OCI-LY1 (cell line): ENCODE measurements around the gene FAM184A.

ENCODE experiments used
- H2AFZ ChIP-seq: fragments of 200-600 bp; sonication (generic), shearing (Covaris generic); 2 replicates; pipeline ENCODE4 v1.6.0; 2014; ENCODE audit warnings: antibody characterized with exemption, mild to moderate bottlenecking, low read length
- H3F3A ChIP-seq: fragments of 200-600 bp; sonication (generic), shearing (Covaris generic); 2 replicates; pipeline ENCODE4 v1.6.0; 2014; ENCODE audit warnings: mild to moderate bottlenecking, antibody characterized with exemption, low read length, moderate library complexity; ENCODE audit not compliant: insufficient read depth
- H3K27ac ChIP-seq: fragments of 200-600 bp; sonication (generic); 2 replicates; pipeline ENCODE4 v1.5.1; 2014; ENCODE audit warnings: low read length, mixed run types, mild to moderate bottlenecking, low read depth; ENCODE audit not compliant: poor library complexity, severe bottlenecking
- H3K27me3 ChIP-seq: fragments of 200-600 bp; sonication (generic); 2 replicates; pipeline ENCODE4 v1.6.0; 2014; ENCODE audit warnings: antibody characterized with exemption, mild to moderate bottlenecking, low read length, moderate library complexity; ENCODE audit not compliant: insufficient read depth
- H3K36me3 ChIP-seq: fragments of 200-600 bp; sonication (generic); 2 replicates; pipeline ENCODE4 v1.6.1; 2014; ENCODE audit warnings: mild to moderate bottlenecking, antibody characterized with exemption, low read length, moderate library complexity, mixed read lengths; ENCODE audit not compliant: insufficient read depth
- H3K4me1 ChIP-seq: fragments of 200-600 bp; sonication (generic); 2 replicates; pipeline ENCODE4 v1.5.1; 2014; ENCODE audit warnings: mild to moderate bottlenecking, low read length, moderate library complexity; ENCODE audit not compliant: insufficient read depth, severe bottlenecking
- H3K4me2 ChIP-seq: fragments of 200-600 bp; sonication (generic), shearing (Covaris generic); 2 replicates; pipeline ENCODE4 v1.6.1; 2014; ENCODE audit warnings: low read length
- H3K4me3 ChIP-seq: fragments of 200-600 bp; sonication (generic); 2 replicates; pipeline ENCODE4 v1.5.1; 2014; ENCODE audit warnings: low read length, low read depth, mild to moderate bottlenecking, mixed read lengths; ENCODE audit not compliant: poor library complexity, severe bottlenecking
- H3K79me2 ChIP-seq: fragments of 200-600 bp; shearing (Covaris generic); 2 replicates; pipeline ENCODE4 v1.6.1; 2016; ENCODE audit warnings: mixed run types, low read length, mixed read lengths; ENCODE audit not compliant: insufficient read depth
- H3K9ac ChIP-seq: fragments of 200-600 bp; sonication (generic), shearing (Covaris generic); 2 replicates; pipeline ENCODE4 v1.6.1; 2014; ENCODE audit warnings: mild to moderate bottlenecking, low read length, mixed read lengths
- H3K9me2 ChIP-seq: fragments of 200-600 bp; sonication (generic), shearing (Covaris generic); 2 replicates; pipeline ENCODE4 v1.6.1; 2014; ENCODE audit warnings: low read depth, mild to moderate bottlenecking, low read length, mixed read lengths
- H3K9me3 ChIP-seq: fragments of 200-600 bp; shearing (Covaris generic); 2 replicates; pipeline ENCODE4 v1.6.1; 2014; ENCODE audit warnings: low read length, mixed read lengths
- H4K20me1 ChIP-seq: fragments of 200-600 bp; sonication (generic), shearing (Covaris generic); 2 replicates; pipeline ENCODE4 v1.6.0; 2016; ENCODE audit warnings: mild to moderate bottlenecking, low read length; ENCODE audit not compliant: insufficient read depth
- EZH2 ChIP-seq: fragments of 200-600 bp; sonication (generic), shearing (Covaris generic); IDR thresholded peaks from 2 replicates; pipeline ENCODE4 v1.8.0; 2017; ENCODE audit warnings: borderline replicate concordance, mixed run types, mild to moderate bottlenecking, antibody characterized with exemption, low read length, moderate library complexity, mixed read lengths
- TF ChIP-seq, protein P1 (sequence below): fragments of 200-600 bp; sonication (generic), shearing (Covaris generic); IDR thresholded peaks from 2 replicates; pipeline ENCODE4 v1.5.1; 2017; ENCODE audit warnings: mild to moderate bottlenecking, antibody characterized with exemption, low read length, moderate library complexity, mixed read lengths

FAM184A gene

DNA sequence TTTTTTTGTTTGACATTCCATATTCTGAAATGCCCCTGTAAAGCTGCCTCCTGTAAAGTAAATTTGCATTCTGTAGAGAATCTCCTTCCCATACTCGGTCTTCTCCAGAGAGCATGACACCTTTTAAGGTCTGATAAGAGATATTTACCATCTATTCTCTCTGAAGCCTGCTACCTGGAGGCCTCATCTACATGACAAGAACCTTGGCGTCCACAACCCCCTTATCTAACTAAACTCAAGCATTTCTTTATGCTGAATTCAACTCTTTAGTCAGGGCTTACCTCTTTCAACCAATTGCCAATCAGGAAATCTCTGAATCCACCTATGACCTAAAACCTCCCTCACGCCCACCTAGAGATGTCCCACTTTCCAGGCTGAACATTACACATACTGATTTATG is 51.6 kb downstream of the FAM184A start:
- Histone ChIP-seq H2AFZ (no peak overlapping the region), H3K9ac (no peak overlapping the region), H3K79me2 (no peaks in the 10 kb centered on the region), H3K4me1 (no peaks in the 10 kb centered on the region), H3K36me3 (no peaks in the 10 kb centered on the region), H3K4me3 (no peak overlapping the region), H3F3A (no peaks in the 10 kb centered on the region), H3K27ac (no peak overlapping the region), H3K4me2 (no peak overlapping the region), H4K20me1 (no peaks in the 10 kb centered on the region), H3K9me3 (no peaks in the 10 kb centered on the region), H3K27me3 (no peaks in the 10 kb centered on the region), H3K9me2 (no peaks in the 10 kb centered on the region)
- TF ChIP-seq EZH2 = no peak
- TF ChIP-seq, protein P1, sequence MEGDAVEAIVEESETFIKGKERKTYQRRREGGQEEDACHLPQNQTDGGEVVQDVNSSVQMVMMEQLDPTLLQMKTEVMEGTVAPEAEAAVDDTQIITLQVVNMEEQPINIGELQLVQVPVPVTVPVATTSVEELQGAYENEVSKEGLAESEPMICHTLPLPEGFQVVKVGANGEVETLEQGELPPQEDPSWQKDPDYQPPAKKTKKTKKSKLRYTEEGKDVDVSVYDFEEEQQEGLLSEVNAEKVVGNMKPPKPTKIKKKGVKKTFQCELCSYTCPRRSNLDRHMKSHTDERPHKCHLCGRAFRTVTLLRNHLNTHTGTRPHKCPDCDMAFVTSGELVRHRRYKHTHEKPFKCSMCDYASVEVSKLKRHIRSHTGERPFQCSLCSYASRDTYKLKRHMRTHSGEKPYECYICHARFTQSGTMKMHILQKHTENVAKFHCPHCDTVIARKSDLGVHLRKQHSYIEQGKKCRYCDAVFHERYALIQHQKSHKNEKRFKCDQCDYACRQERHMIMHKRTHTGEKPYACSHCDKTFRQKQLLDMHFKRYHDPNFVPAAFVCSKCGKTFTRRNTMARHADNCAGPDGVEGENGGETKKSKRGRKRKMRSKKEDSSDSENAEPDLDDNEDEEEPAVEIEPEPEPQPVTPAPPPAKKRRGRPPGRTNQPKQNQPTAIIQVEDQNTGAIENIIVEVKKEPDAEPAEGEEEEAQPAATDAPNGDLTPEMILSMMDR = no peak

DNA sequence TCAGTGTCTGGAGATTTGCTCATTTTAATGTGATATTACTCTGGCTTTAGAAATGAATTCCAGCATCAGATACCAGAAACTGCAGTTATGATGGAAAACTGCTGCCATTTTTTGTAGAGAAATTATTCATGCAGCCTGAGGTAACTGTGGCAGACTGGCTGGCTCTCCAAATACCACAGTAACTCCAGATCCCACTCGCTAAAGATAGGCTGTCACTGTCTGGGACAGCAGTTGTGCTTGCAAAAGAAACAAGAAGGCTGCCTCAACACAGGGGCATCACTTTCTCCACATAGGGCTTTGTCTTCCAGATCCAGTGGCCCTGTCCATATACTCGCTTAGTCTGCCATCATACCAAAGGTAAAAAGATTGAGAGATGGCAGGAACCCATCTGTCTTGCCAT is 52.7 kb downstream of the FAM184A start:
- Histone ChIP-seq H3K9me2 (no peaks in the 10 kb centered on the region), H3K4me3 (no peak overlapping the region), H3K36me3 (no peaks in the 10 kb centered on the region), H3K9me3 (no peaks in the 10 kb centered on the region), H3K27me3 (no peaks in the 10 kb centered on the region), H3K27ac (no peak overlapping the region), H4K20me1 (no peaks in the 10 kb centered on the region), H3K9ac (no peak overlapping the region), H3F3A (no peaks in the 10 kb centered on the region), H3K79me2 (no peaks in the 10 kb centered on the region), H3K4me2 (no peak overlapping the region), H3K4me1 (no peaks in the 10 kb centered on the region), H2AFZ (no peak overlapping the region)
- TF ChIP-seq, protein P1 = no peak
- no peak for TF ChIP-seq EZH2

DNA sequence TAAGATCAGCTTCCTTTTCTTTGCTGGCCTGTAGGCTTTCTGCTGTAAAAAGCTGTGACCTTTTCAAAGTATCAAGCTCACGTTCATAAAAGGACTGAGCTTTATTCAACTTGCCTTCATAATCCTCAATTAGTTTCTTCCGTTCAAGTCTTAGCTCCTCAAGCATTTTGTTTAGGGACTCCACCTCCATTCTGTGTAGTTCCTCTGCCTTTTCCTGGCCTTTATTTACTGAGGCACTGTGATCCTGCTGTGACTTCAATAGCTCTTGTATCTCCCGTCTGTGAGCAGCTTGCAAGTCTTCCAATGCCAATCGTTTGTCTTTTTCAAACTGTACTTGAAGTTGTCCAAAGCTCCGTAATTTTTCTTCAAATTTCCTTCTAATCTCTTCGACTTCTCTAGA is 54.4 kb downstream of the FAM184A start:
- Histone ChIP-seq H4K20me1 (no peaks in the 10 kb centered on the region), H3K79me2 (no peaks in the 10 kb centered on the region), H3K4me3 (no peak overlapping the region), H3K4me2 (no peak overlapping the region), H3K9ac (no peak overlapping the region), H3K27ac (no peak overlapping the region), H3K36me3 (no peaks in the 10 kb centered on the region), H3F3A (no peaks in the 10 kb centered on the region), H3K27me3 (no peaks in the 10 kb centered on the region), H3K9me2 (no peaks in the 10 kb centered on the region), H2AFZ (no peak overlapping the region), H3K9me3 (no peaks in the 10 kb centered on the region), H3K4me1 (no peaks in the 10 kb centered on the region)
- TF ChIP-seq, protein P1 = no peak
- no peak for TF ChIP-seq EZH2
